K562 (cell line): Measurements from ENCODE around the gene BCO1.

Experiments used
- HIVEP1 ChIP-seq: fragments of 250-450 bp; sonication (Bioruptor Pico); IDR thresholded peaks from 2 replicates; pipeline ENCODE4 v1.4.0; 2020; ENCODE audit warnings: mild to moderate bottlenecking
- HMG20B ChIP-seq: fragments of 250-450 bp; sonication (Bioruptor Pico); IDR thresholded peaks from 2 replicates; pipeline ENCODE4 v1.5.0; 2021; ENCODE audit warnings: mild to moderate bottlenecking
- IRF1 ChIP-seq: sonication (generic); formaldehyde crosslinking; IDR thresholded peaks from 2 replicates; pipeline ENCODE4 v1.8.0; 2022; ENCODE audit warnings: missing genetic modification reagents, mild to moderate bottlenecking, borderline replicate concordance
- JUND ChIP-seq, 2 experiments: IDR thresholded peaks; 2 replicates in 1 of 2; 3 replicates in 1 of 2; pipeline ENCODE4 v1.6.1; 2011; ENCODE audit warnings: borderline replicate concordance in 2 of 2, low read depth in 2 of 2, low read length in 2 of 2, improper control_type of control experiment in 1 of 2, missing biosample characterization in 1 of 2, missing genetic modification characterization in 1 of 2, missing genetic modification reagents in 1 of 2
- LEF1 ChIP-seq: fragments of 450-650 bp; IDR thresholded peaks from 2 replicates; pipeline ENCODE4 v1.6.1; 2016; ENCODE audit warnings: mild to moderate bottlenecking
- MYNN ChIP-seq, 2 experiments: sonication (generic); formaldehyde crosslinking in 1 of 2; IDR thresholded peaks; 2 replicates each; pipeline versions ENCODE4 v1.5.0 to v1.6.1; 2016 to 2020; ENCODE audit warnings: antibody characterized with exemption in 1 of 2, missing genetic modification reagents in 1 of 2
- NEUROD1 ChIP-seq: fragments of 150-350 bp; IDR thresholded peaks from 2 replicates; pipeline ENCODE4 v1.6.1; 2014; ENCODE audit warnings: borderline replicate concordance, low read length, low read depth; ENCODE audit not compliant: partially characterized antibody
- POLR2G ChIP-seq: fragments of 200-400 bp; formaldehyde crosslinking; IDR thresholded peaks from 2 replicates; pipeline ENCODE4 v1.6.1; 2017; ENCODE audit warnings: low read depth, mild to moderate bottlenecking, antibody characterized with exemption, low read length, moderate library complexity
- RAD21 ChIP-seq, 2 experiments: fragments of 250-450 bp in 1 of 2; fragments of 450-650 bp in 1 of 2; sonication (Bioruptor Pico) in 1 of 2; formaldehyde crosslinking in 1 of 2; IDR thresholded peaks in 1 of 2; conservative IDR thresholded peaks in 1 of 2; 2 replicates each; pipeline versions ENCODE4 v1.4.0 to v1.8.0; 2020 to 2022; ENCODE audit warnings: mild to moderate bottlenecking in 2 of 2, moderate library complexity in 1 of 2
- TEAD4 ChIP-seq, 2 experiments: sonication (generic) in 1 of 2; formaldehyde crosslinking in 1 of 2; IDR thresholded peaks; 2 replicates each; pipeline versions ENCODE4 v1.6.1 to v1.8.0; 2012 to 2022; ENCODE audit warnings: borderline replicate concordance in 1 of 2, inconsistent platforms in 1 of 2, low read length in 1 of 2, mild to moderate bottlenecking in 1 of 2, missing genetic modification reagents in 1 of 2
- TF ChIP-seq, protein P1 (sequence below): fragments of 250-450 bp; sonication (Bioruptor Pico); IDR thresholded peaks from 2 replicates; pipeline ENCODE4 v1.5.0; 2021

DNA sequence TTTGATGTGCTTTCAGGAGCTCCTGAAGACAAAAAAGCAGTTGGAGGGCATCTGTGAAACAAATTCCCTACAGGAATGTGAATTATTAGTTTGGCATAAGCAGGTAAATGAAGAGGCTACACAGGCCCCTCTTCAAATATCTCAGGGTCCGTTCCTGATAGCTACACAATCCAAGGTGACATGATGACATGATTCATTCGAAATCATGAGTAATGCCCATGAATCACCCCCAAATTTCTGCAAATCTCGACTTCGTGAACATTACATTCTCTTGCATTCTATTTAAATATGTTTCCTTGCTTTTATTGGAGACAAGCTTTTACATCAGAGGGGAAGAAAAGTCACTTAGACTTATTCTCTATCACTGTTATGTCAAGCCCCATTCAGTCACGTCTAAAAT lies 98.6 kb downstream of the BCO1 start:
- TF ChIP-seq MYNN (IDR thresholded peaks at IDR 0.05) (no peak), MYNN (CRISPR knock-in tag; IDR thresholded peaks at IDR 0.05) (no peak), JUND (IDR thresholded peaks at IDR 0.05; ENCODE audit: borderline replicate concordance, low read depth, low read length) (no peak), JUND (tag; IDR thresholded peaks at IDR 0.05; ENCODE audit: borderline replicate concordance, low read depth, low read length) (no peak), HMG20B (no peak), RAD21 (CRISPR knock-in tag; conservative IDR thresholded peaks at IDR 0.05 in 1 of 2, IDR thresholded peaks at IDR 0.05 in 1 of 2) (no peak), IRF1 (CRISPR knock-in tag) (no peak), LEF1 (no peak), HIVEP1 (no peak), NEUROD1 (no peak), POLR2G (no peak), TEAD4 (IDR thresholded peaks at IDR 0.05; ENCODE audit: low read length) (no peak), TEAD4 (CRISPR knock-in tag; IDR thresholded peaks at IDR 0.05; ENCODE audit: borderline replicate concordance) (no peak)
- TF ChIP-seq, protein P1, sequence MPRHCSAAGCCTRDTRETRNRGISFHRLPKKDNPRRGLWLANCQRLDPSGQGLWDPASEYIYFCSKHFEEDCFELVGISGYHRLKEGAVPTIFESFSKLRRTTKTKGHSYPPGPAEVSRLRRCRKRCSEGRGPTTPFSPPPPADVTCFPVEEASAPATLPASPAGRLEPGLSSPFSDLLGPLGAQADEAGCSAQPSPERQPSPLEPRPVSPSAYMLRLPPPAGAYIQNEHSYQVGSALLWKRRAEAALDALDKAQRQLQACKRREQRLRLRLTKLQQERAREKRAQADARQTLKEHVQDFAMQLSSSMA = no peak
